HEK293 (cell line): ENCODE measurements around the gene TGFB1.

Experiments
- CTCF ChIA-PET: fragments of 350-600 bp; formaldehyde crosslinking; extraction: SDS; loops from one replicate; lab custom pipeline; 2021; ENCODE audit warnings: antibody characterized with exemption; lab: Yijun Ruan, JAX
- POLR2A ChIA-PET: fragments of 300-600 bp; formaldehyde crosslinking; extraction: SDS; loops from one replicate; lab custom pipeline; 2020; ENCODE audit warnings: antibody characterized with exemption, inconsistent platforms; lab: Yijun Ruan, JAX
- H3K27ac ChIP-seq: fragments of 200-500 bp; sonication (Bioruptor generic); 2 replicates; pipeline ENCODE4 v1.5.1; 2014; ENCODE audit warnings: low read depth, low read length, control low read depth, inconsistent platforms; ENCODE audit errors: extremely low read depth
- H3K36me3 ChIP-seq, 2 experiments: fragments of 200-500 bp in 1 of 2; sonication (Bioruptor generic) in 1 of 2; 1 replicate in 1 of 2; 2 replicates in 1 of 2; pipeline ENCODE4 v1.5.1; 2014 to 2017; ENCODE audit warnings: inconsistent platforms in 2 of 2, low read length in 2 of 2; ENCODE audit not compliant: control insufficient read depth in 2 of 2, insufficient read depth in 1 of 2
- H3K4me1 ChIP-seq: fragments of 200-500 bp; sonication (Bioruptor generic); 2 replicates; pipeline ENCODE4 v1.5.1; 2014; ENCODE audit warnings: mild to moderate bottlenecking, low read length, inconsistent platforms; ENCODE audit not compliant: control insufficient read depth, insufficient read depth
- H3K4me3 ChIP-seq: 2 replicates; pipeline ENCODE4 v1.5.1; 2011; ENCODE audit warnings: low read depth, mild to moderate bottlenecking, control low read depth, low read length, moderate library complexity
- H3K9me3 ChIP-seq: fragments of 200-500 bp; sonication (Bioruptor generic); 2 replicates; pipeline ENCODE4 v1.5.1; 2014; ENCODE audit warnings: low read depth, low read length, inconsistent platforms; ENCODE audit not compliant: control insufficient read depth, insufficient read depth
- CTCF ChIP-seq: fragments of 450-650 bp; formaldehyde crosslinking; IDR thresholded peaks from 2 replicates; pipeline ENCODE4 v1.5.1; 2016; ENCODE audit warnings: missing biosample characterization, missing genetic modification characterization
- EGR2 ChIP-seq: fragments of 450-650 bp; formaldehyde crosslinking; IDR thresholded peaks from 2 replicates; pipeline ENCODE4 v1.5.1; 2016; ENCODE audit warnings: low read depth, missing biosample characterization, missing genetic modification characterization
- GLI2 ChIP-seq: fragments of 450-650 bp; formaldehyde crosslinking; IDR thresholded peaks from 2 replicates; pipeline ENCODE4; 2017; ENCODE audit warnings: missing biosample characterization, missing genetic modification characterization, low read depth, borderline replicate concordance
- GLIS1 ChIP-seq: fragments of 450-650 bp; formaldehyde crosslinking; IDR thresholded peaks from 2 replicates; pipeline ENCODE4 v1.5.1; 2016; ENCODE audit warnings: missing biosample characterization, missing genetic modification characterization
- KLF10 ChIP-seq: fragments of 450-650 bp; IDR thresholded peaks from 2 replicates; pipeline ENCODE4 v1.5.1; 2018; ENCODE audit warnings: missing biosample characterization, mild to moderate bottlenecking, missing genetic modification characterization
- KLF17 ChIP-seq: fragments of 450-650 bp; formaldehyde crosslinking; IDR thresholded peaks from 2 replicates; pipeline ENCODE4 v1.5.1; 2016; ENCODE audit warnings: missing biosample characterization, missing genetic modification characterization
- OVOL3 ChIP-seq: fragments of 450-650 bp; formaldehyde crosslinking; IDR thresholded peaks from 2 replicates; pipeline ENCODE4 v1.5.1; 2016; ENCODE audit warnings: missing biosample characterization, missing genetic modification characterization
- SP2 ChIP-seq: fragments of 450-650 bp; formaldehyde crosslinking; IDR thresholded peaks from 2 replicates; pipeline ENCODE4 v1.5.1; 2016; ENCODE audit warnings: missing biosample characterization, missing genetic modification characterization
- SP3 ChIP-seq: fragments of 450-650 bp; formaldehyde crosslinking; IDR thresholded peaks from 2 replicates; pipeline ENCODE4 v1.5.1; 2016; ENCODE audit warnings: missing biosample characterization, missing genetic modification characterization
- ZBTB20 ChIP-seq: fragments of 450-650 bp; formaldehyde crosslinking; IDR thresholded peaks from 2 replicates; pipeline ENCODE4 v1.5.1; 2016; ENCODE audit warnings: missing biosample characterization, missing genetic modification characterization
- ZEB2 ChIP-seq: fragments of 450-650 bp; formaldehyde crosslinking; IDR thresholded peaks from 2 replicates; pipeline ENCODE4 v1.5.1; 2016; ENCODE audit warnings: missing biosample characterization, missing genetic modification characterization
- ZNF155 ChIP-seq: fragments of 450-650 bp; formaldehyde crosslinking; IDR thresholded peaks from 2 replicates; pipeline ENCODE4 v1.5.1; 2016; ENCODE audit warnings: missing biosample characterization, missing genetic modification characterization
- ZNF341 ChIP-seq: fragments of 450-650 bp; formaldehyde crosslinking; IDR thresholded peaks from 2 replicates; pipeline ENCODE4; 2016; ENCODE audit warnings: low read depth, missing biosample characterization, missing genetic modification characterization
- ZNF660 ChIP-seq: fragments of 450-650 bp; IDR thresholded peaks from 2 replicates; pipeline ENCODE4 v1.5.1; 2018; ENCODE audit warnings: missing biosample characterization, mild to moderate bottlenecking, missing genetic modification characterization
- ZNF677 ChIP-seq: fragments of 450-650 bp; IDR thresholded peaks from 2 replicates; pipeline ENCODE4 v1.5.0; 2018; ENCODE audit warnings: missing biosample characterization, mild to moderate bottlenecking, missing genetic modification characterization, moderate library complexity
- ZNF785 ChIP-seq: fragments of 450-650 bp; formaldehyde crosslinking; IDR thresholded peaks from 2 replicates; pipeline ENCODE4 v1.5.1; 2016; ENCODE audit warnings: missing biosample characterization, missing genetic modification characterization
- ZSCAN16 ChIP-seq: fragments of 450-650 bp; formaldehyde crosslinking; IDR thresholded peaks from 2 replicates; pipeline ENCODE4 v1.5.1; 2016; ENCODE audit warnings: missing biosample characterization, missing genetic modification characterization
- ZSCAN30 ChIP-seq: fragments of 450-650 bp; IDR thresholded peaks from 2 replicates; pipeline ENCODE4 v1.5.1; 2018; ENCODE audit warnings: missing biosample characterization, mild to moderate bottlenecking, missing genetic modification characterization, moderate library complexity
- TF ChIP-seq, protein P1 (sequence below): fragments of 450-650 bp; formaldehyde crosslinking; conservative IDR thresholded peaks from 2 replicates; pipeline ENCODE4 v1.5.1; 2016; ENCODE audit warnings: low read depth, missing biosample characterization, missing genetic modification characterization
- TF ChIP-seq, protein P2 (sequence below): fragments of 450-650 bp; formaldehyde crosslinking; IDR thresholded peaks from 2 replicates; pipeline ENCODE4 v1.5.1; 2016; ENCODE audit warnings: missing biosample characterization, missing genetic modification characterization, borderline replicate concordance

TGFB1 gene

GRCh38 chr19:41318696-41319499 lies 34.8 kb downstream of the TGFB1 start:
- CTCF ChIA-PET = interaction anchor here (0.6 to 2.5 kb wide), 2 partner anchors 10 to 73 kb away, joined by 3 to 11 read pairs; no protein-coding TSS in a partner anchor
- Histone ChIP-seq H3K9me3 (no peaks in the 10 kb centered on the region), H3K27ac (no peak overlapping the region), H3K36me3 (peaks cover 58 to 75% of the 10 kb centered on the region in 2 experiments), H3K4me3 (no peak overlapping the region), H3K4me1 (peaks cover 11% of the 10 kb centered on the region)
- TF ChIP-seq SP3 (tag by site-specific recombination) (no peak), GLI2 (tag by site-specific recombination) (no peak), SP2 (tag by site-specific recombination) (no peak), ZBTB20 (tag by site-specific recombination) (no peak), ZNF155 (tag by site-specific recombination) (no peak), ZSCAN30 (tag by site-specific recombination) (no peak), ZSCAN16 (tag by site-specific recombination) (no peak), ZNF660 (tag by site-specific recombination) (no peak), ZNF677 (tag by site-specific recombination) (no peak), CTCF (tag by site-specific recombination) (no peak), GLIS1 (tag by site-specific recombination) (no peak), KLF17 (no peak)
- TF ChIP-seq, protein P1, sequence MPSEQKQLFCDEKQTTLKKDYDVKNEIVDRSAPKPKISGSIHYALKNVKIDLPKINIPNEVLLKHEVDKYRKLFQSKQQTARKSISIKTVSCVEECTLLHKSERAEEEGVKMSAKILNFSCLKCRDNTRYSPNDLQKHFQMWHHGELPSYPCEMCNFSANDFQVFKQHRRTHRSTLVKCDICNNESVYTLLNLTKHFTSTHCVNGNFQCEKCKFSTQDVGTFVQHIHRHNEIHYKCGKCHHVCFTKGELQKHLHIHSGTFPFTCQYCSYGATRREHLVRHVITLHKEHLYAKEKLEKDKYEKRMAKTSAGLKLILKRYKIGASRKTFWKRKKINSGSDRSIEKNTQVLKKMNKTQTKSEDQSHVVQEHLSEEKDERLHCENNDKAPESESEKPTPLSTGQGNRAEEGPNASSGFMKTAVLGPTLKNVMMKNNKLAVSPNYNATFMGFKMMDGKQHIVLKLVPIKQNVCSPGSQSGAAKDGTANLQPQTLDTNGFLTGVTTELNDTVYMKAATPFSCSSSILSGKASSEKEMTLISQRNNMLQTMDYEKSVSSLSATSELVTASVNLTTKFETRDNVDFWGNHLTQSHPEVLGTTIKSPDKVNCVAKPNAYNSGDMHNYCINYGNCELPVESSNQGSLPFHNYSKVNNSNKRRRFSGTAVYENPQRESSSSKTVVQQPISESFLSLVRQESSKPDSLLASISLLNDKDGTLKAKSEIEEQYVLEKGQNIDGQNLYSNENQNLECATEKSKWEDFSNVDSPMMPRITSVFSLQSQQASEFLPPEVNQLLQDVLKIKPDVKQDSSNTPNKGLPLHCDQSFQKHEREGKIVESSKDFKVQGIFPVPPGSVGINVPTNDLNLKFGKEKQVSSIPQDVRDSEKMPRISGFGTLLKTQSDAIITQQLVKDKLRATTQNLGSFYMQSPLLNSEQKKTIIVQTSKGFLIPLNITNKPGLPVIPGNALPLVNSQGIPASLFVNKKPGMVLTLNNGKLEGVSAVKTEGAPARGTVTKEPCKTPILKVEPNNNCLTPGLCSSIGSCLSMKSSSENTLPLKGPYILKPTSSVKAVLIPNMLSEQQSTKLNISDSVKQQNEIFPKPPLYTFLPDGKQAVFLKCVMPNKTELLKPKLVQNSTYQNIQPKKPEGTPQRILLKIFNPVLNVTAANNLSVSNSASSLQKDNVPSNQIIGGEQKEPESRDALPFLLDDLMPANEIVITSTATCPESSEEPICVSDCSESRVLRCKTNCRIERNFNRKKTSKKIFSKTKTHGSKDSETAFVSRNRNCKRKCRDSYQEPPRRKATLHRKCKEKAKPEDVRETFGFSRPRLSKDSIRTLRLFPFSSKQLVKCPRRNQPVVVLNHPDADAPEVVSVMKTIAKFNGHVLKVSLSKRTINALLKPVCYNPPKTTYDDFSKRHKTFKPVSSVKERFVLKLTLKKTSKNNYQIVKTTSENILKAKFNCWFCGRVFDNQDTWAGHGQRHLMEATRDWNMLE (tag by site-specific recombination) = no peak
- POLR2A ChIA-PET = interaction anchor here (1.0 to 1.5 kb wide), 2 partner anchors 10 to 23 kb away, joined by 3 to 4 read pairs; no protein-coding TSS in a partner anchor

DNA sequence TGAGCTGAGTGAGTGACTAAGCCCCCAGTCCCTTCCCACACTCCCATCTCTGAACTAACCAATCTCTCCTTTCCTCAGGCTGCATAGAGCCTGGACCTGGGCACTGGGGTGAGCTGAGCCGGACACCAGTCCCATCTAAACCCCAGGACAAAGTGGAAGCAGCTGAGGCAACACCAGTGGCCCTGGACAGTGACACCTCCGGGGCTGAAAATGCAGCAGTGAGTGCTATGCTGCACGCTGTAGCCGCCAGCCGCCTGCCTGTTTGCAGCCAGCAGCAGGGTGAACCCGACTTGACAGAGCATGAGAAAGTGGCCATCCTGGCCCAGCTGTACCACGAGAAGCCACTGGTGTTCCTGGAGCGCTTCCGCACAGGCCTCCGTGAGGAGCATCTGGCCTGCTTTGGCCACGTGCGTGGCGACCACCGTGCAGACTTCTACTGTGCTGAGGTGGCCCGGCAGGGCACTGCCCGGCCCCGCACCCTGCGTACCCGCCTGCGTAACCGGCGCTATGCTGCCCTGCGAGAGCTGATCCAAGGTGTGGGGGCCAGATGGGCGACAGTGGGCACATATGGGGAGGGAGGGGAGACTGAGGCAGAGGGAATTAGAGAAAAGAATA lies 37.3 kb downstream of the TGFB1 start:
- Histone ChIP-seq H3K36me3 (peaks cover 69 to 82% of the 10 kb centered on the region in 2 experiments), H3K9me3 (no peaks in the 10 kb centered on the region), H3K4me1 (peaks cover 3% of the 10 kb centered on the region; the same call in 1 of the 2 replicates), H3K4me3 (no peak overlapping the region), H3K27ac (no peak overlapping the region; the same call in 1 of the 2 replicates)
- ChIA-PET POLR2A (interaction anchor here (1.4 kb wide), 1 partner anchor 30 kb away, joined by 3 read pairs; no protein-coding TSS in a partner anchor), CTCF (interaction anchor here (1.2 kb wide), 1 partner anchor 48 kb away, joined by 5 read pairs; the partner anchor contains the start of gene B9D2)
- TF ChIP-seq ZNF785 = no peak
- no peak for TF ChIP-seq KLF10 (tag by site-specific recombination)
- TF ChIP-seq ZEB2 (tag by site-specific recombination) = no peak
- TF ChIP-seq ZNF341 = no peak
- no peak for TF ChIP-seq OVOL3
- no peak for TF ChIP-seq EGR2 (tag by site-specific recombination)
- TF ChIP-seq, protein P2, sequence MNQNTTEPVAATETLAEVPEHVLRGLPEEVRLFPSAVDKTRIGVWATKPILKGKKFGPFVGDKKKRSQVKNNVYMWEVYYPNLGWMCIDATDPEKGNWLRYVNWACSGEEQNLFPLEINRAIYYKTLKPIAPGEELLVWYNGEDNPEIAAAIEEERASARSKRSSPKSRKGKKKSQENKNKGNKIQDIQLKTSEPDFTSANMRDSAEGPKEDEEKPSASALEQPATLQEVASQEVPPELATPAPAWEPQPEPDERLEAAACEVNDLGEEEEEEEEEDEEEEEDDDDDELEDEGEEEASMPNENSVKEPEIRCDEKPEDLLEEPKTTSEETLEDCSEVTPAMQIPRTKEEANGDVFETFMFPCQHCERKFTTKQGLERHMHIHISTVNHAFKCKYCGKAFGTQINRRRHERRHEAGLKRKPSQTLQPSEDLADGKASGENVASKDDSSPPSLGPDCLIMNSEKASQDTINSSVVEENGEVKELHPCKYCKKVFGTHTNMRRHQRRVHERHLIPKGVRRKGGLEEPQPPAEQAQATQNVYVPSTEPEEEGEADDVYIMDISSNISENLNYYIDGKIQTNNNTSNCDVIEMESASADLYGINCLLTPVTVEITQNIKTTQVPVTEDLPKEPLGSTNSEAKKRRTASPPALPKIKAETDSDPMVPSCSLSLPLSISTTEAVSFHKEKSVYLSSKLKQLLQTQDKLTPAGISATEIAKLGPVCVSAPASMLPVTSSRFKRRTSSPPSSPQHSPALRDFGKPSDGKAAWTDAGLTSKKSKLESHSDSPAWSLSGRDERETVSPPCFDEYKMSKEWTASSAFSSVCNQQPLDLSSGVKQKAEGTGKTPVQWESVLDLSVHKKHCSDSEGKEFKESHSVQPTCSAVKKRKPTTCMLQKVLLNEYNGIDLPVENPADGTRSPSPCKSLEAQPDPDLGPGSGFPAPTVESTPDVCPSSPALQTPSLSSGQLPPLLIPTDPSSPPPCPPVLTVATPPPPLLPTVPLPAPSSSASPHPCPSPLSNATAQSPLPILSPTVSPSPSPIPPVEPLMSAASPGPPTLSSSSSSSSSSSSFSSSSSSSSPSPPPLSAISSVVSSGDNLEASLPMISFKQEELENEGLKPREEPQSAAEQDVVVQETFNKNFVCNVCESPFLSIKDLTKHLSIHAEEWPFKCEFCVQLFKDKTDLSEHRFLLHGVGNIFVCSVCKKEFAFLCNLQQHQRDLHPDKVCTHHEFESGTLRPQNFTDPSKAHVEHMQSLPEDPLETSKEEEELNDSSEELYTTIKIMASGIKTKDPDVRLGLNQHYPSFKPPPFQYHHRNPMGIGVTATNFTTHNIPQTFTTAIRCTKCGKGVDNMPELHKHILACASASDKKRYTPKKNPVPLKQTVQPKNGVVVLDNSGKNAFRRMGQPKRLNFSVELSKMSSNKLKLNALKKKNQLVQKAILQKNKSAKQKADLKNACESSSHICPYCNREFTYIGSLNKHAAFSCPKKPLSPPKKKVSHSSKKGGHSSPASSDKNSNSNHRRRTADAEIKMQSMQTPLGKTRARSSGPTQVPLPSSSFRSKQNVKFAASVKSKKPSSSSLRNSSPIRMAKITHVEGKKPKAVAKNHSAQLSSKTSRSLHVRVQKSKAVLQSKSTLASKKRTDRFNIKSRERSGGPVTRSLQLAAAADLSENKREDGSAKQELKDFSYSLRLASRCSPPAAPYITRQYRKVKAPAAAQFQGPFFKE = no peak
